ENCODE results near the gene COX6A1.

The COX6A1 gene

DNA sequence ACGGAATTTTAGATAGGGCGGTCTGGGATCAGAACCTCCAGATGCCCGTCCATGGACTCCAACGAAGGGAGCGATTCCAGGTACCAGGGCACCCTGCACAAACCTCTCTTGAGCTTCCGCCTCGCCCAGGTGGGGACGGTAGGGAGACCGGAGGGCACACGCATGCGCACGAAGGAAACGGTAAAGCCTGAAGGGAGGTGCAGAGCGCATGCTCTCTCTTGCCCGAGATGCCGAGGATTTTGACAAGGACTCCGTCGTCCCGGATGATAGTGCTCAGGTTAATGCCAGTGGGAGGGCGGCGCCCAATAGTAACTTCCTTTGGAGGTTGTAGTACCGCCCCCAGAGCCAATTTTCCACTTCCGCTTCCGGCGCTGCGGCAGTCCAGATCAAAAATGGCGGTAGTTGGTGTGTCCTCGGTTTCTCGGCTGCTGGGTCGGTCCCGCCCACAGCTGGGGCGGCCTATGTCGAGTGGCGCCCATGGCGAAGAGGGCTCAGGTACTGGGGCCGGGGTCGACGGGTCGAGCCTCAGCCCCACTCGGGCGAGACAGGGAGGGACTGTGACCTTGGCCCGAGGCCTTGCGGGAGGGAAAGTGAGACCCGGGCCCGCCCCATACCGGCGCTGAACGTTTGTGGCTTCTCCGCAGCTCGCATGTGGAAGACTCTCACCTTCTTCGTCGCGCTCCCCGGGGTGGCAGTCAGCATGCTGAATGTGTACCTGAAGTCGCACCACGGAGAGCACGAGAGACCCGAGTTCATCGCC, at the start of gene COX6A1:
COX6A1 (plus strand) TSS at position 379 of the 760 bp plus-strand sequence; CDS start at position 393, 14 bp downstream.
- H3K4me3 ChIP-seq: peak within 1 kb of the TSS; percentile 76
- H3K27ac ChIP-seq: peak within 1 kb of the TSS; percentile 79
- H3K36me3 ChIP-seq: peaks cover 29% of the 10 kb centered on the region
- no peaks in the 10 kb centered on the region for H3K9me3 ChIP-seq
- peak within 1 kb of the TSS; percentile 92 for H3K4me2 ChIP-seq
- no peaks in the 10 kb centered on the region for H3K27me3 ChIP-seq
- H3K9ac ChIP-seq: peak within 1 kb of the TSS; percentile 87
- peaks cover 39% of the 10 kb centered on the region for H4K20me1 ChIP-seq
- H3K4me1 ChIP-seq: peaks cover 23% of the 10 kb centered on the region
- TF ChIP-seq Cebpa-rat (IDR thresholded peaks at IDR 0.05): no peak

DNA sequence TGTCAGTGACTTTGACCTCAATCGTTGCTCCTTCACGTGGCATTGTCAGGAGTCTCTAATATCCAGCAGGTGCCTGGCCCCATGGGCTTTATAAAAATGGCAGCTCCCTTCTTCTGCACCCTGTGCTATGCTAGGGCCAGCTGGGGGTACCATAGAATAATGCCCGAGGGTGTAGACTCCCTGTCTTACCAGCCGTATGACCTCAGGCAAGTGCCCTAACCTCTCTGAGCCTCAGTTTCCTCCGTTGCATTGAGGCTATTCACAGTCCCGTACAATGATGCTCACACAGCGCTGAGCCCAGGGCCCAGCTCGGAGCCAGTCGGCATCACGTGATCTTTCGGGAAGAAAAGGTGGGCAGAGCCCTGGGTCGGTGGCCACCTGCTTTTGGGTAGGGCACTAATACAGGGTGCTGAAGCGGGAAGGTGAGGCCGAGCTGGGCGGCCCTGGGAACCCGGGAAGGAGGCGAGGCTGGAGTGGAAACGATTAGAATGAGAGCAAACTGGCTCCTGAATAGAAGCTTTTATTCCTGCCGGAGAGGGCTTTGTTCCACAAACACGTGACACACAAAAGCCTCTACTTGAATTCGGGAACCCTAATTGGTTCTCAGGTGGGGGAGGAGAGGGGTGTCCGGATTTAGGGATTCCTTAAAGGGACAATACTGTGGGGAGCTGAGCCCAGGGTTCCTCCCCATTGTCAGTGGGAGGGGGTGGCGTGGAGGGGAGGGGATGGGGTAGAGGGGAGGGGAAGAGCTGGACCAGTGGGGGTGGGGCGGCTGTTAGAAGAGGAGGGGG, 49.0 kb upstream of the COX6A1 start:
- Histone ChIP-seq H4K20me1 (no peaks in the 10 kb centered on the region), H3K36me3 (no peaks in the 10 kb centered on the region), H3K27ac (no peak overlapping the region), H3K27me3 (0 out of 2 replicates have a peak, but pooled peaks cover 4% of the 10 kb centered on the region), H3K4me3 (no peak overlapping the region), H3K4me2 (no peak overlapping the region), H3K9me3 (no peaks in the 10 kb centered on the region), H3K9ac (no peak overlapping the region), H3K4me1 (no peaks in the 10 kb centered on the region)
- TF ChIP-seq Cebpa-rat (IDR thresholded peaks at IDR 0.05): no peak

DNA sequence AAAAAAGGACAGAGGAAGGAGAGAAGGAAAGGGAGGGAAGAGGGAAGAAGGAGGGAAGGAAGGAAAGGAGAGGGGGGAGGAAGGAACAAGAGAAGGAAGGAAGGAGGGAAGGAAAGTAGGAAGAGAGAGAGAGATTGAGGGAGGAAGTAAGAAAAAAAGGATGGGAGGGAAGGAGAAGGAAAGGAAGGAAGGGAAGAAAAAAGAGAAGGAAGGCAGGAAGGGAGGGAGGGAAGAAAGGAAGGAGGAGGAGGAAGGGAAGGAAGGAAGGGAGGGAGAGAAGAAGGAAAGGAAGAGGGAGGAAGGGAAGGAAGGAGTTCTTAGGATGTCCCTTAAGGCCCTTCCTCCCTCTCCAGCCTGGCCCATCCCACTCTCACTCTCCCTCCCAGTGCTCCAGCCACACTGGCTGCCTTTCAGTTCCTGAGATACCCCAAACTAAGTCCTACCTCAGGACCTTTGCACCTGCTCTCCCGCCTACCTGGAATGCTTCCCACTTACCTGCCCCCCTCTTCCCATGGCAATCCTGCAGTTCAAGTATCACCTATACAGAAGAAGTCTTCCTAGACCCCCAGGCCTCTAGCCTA, 47.3 kb upstream of the COX6A1 start:
- Histone ChIP-seq H4K20me1 (no peaks in the 10 kb centered on the region), H3K27ac (no peak overlapping the region), H3K27me3 (0 out of 2 replicates have a peak, but pooled peaks cover 4% of the 10 kb centered on the region), H3K4me3 (no peak overlapping the region), H3K9me3 (no peaks in the 10 kb centered on the region), H3K36me3 (no peaks in the 10 kb centered on the region), H3K4me2 (no peak overlapping the region), H3K9ac (no peak overlapping the region), H3K4me1 (peaks cover 5% of the 10 kb centered on the region; the same call in 1 of the 2 replicates)
- no peak for TF ChIP-seq Cebpa-rat (IDR thresholded peaks at IDR 0.05)

DNA sequence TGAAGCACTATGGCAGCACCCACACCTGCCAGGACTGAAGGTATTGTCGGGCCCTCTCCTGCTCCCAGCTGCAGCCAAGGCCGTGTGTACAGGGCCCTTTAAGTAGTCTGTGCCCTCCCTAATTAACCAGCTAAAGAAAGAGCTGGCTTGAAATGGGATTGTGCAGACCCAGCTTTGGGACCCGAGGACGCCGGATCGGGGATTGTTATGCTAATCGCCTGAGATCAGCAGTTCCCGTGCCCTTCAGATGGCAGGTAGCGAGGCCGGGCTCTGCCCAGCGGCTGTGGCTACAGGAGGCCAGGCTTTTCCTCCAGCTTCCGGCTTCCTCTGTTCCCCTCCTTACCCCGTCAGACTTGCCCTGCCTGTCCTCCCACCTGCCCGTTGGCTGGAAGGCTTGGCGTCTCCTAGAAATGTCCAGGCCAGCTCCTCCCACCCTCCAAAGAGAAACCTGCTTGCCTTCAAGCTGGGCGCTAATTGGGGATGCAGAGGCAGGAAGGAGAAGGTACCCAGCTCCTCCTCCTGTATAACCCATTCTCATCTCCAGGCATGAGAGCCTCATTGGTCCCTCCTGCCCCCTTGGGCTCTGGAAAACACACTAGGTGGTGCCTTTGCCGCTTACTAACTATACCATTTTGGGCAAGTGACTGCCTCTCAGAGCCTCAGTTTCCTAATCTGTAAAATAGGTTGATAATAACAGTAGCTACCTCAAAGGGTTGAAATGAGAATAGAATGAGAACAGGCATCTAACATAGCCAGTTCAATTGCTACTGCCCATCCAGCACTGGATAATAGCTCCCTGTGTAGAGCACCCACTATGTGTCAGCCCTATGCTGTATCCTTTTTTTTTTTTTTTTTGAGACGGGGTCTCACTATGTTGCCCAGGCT, 43.2 kb upstream of the COX6A1 start:
- Histone ChIP-seq H3K27ac (no peak overlapping the region), H3K4me1 (peaks cover 21% of the 10 kb centered on the region), H3K9me3 (no peaks in the 10 kb centered on the region), H3K4me3 (no peak overlapping the region), H3K4me2 (no peak overlapping the region), H3K27me3 (no peaks in the 10 kb centered on the region), H3K36me3 (no peaks in the 10 kb centered on the region), H3K9ac (no peak overlapping the region), H4K20me1 (no peaks in the 10 kb centered on the region)
- TF ChIP-seq Cebpa-rat (IDR thresholded peaks at IDR 0.05): no peak

DNA sequence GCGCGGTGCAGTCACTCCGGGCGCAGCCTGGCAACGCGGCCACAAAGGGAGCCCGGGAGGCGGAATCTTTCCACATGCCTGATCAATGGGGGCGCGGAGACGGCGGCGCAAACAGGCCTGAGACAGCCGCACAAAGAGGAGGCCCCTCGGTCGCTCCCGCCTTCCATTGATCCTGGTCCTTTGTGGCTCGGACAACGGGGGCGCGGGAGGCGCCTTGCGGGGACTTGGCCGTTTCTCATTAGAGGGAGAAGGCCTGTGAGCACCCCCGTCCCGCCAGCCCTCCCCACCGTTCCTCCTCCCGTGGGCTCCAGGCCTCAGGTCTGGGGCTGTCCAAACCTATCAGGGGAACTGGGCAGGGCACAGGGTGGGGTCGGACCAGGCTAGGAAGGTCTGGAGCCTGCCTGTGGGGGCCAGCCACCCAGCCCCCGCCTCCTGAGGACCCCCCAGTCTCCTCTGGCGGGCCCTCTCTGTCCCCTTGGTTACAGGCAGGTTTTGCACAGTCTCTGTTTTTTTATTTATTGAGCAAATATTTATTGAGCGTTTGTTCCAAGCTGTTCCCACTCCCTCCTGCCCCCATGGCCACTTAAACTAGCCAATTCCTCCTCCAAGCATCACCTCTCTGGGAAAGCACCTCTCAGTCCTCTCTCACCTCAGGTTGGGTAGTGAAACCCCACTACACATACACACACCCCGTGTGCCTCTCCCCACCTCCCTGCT, 39.9 kb upstream of the COX6A1 start:
- H3K36me3 ChIP-seq: no peaks in the 10 kb centered on the region
- no peaks in the 10 kb centered on the region for H4K20me1 ChIP-seq
- H3K4me1 ChIP-seq: peaks cover 21% of the 10 kb centered on the region
- peak overlapping the region; percentile 76; the same call in 1 of the 2 replicates for H3K27ac ChIP-seq
- H3K4me3 ChIP-seq: no peak overlapping the region
- peak overlapping the region; percentile 72 for H3K9ac ChIP-seq
- no peaks in the 10 kb centered on the region for H3K27me3 ChIP-seq
- no peaks in the 10 kb centered on the region for H3K9me3 ChIP-seq
- TF ChIP-seq Cebpa-rat (IDR thresholded peaks at IDR 0.05): no peak
- H3K4me2 ChIP-seq: peak overlapping the region; percentile 65

DNA sequence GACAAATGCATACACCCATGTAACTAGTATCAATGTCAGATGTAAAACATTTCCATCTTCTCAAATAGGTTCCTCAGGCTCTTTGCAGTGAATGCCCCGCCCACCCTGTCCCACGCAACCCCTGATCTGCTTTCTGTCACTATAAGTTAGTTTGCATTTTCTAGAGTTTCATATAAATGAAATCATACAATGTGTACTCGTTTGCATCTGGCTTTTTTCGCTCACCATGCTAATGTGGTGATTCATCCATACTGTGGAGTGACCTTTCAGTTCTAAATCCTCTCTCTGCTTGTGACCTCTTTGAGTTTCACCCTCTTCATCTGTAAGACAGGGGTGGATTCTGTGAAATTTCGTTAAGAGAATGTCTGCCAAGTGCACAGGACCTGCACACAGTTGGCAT, 38.4 kb upstream of the COX6A1 start:
- 0 out of 2 replicates have a peak, but pooled peaks cover 5% of the 10 kb centered on the region for H3K9me3 ChIP-seq
- no peaks in the 10 kb centered on the region for H4K20me1 ChIP-seq
- H3K27me3 ChIP-seq: no peaks in the 10 kb centered on the region
- TF ChIP-seq Cebpa-rat (IDR thresholded peaks at IDR 0.05): no peak
- H3K4me2 ChIP-seq: no peak overlapping the region
- H3K4me3 ChIP-seq: no peak overlapping the region
- peaks cover 27% of the 10 kb centered on the region for H3K4me1 ChIP-seq
- H3K36me3 ChIP-seq: no peaks in the 10 kb centered on the region
- H3K27ac ChIP-seq: no peak overlapping the region
- no peak overlapping the region for H3K9ac ChIP-seq

DNA sequence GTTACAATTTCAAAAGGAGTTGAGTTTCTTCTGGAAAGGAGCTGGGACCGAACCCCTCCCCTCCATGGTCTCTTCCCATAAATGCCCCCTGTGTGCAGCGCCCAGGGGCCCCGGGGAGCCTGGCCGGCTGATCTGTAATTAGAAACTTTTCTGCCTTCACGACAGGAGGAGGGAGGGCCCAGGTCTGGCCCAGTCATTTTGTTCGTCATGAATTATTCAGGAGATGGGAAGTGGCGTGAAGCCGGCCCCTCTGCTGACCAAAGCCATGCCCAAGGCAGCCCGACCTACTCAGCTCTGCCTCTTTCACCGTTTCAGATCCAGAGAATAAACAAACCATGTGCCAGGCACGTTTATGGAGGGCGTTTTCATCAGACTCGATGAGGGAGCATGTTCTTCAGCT, 35.7 kb upstream of the COX6A1 start:
- no peak overlapping the region for H3K4me2 ChIP-seq
- no peak overlapping the region for H3K9ac ChIP-seq
- no peak for TF ChIP-seq Cebpa-rat (IDR thresholded peaks at IDR 0.05)
- no peaks in the 10 kb centered on the region for H4K20me1 ChIP-seq
- peaks cover 18% of the 10 kb centered on the region for H3K4me1 ChIP-seq
- H3K36me3 ChIP-seq: no peaks in the 10 kb centered on the region
- H3K9me3 ChIP-seq: 0 out of 2 replicates have a peak, but pooled peaks cover 5% of the 10 kb centered on the region
- no peak overlapping the region for H3K4me3 ChIP-seq
- no peaks in the 10 kb centered on the region for H3K27me3 ChIP-seq
- H3K27ac ChIP-seq: no peak overlapping the region

DNA sequence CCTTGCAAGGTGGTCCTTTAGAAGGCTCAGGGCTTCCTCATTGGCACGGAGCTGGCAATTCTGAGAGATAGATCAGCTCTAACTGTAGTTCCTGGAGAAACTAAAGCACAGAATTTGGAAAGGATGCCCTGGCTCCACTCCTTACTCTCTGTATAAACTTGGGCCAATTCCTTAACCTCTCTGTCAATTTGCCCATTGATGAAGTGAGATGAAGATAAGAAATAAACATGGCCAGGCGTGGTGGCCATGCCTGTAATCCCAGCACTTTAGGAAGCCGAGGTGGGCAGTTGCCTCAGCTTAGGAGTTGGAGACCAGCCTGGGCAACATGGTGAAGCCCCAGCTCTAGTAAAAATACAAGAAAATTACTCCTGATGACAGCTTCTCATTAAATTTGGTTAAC, 34.0 kb upstream of the COX6A1 start:
- 0 out of 2 replicates have a peak, but pooled peaks cover 5% of the 10 kb centered on the region for H3K9me3 ChIP-seq
- no peaks in the 10 kb centered on the region for H3K27me3 ChIP-seq
- H3K4me3 ChIP-seq: no peak overlapping the region
- H3K36me3 ChIP-seq: no peaks in the 10 kb centered on the region
- no peak for TF ChIP-seq Cebpa-rat (IDR thresholded peaks at IDR 0.05)
- H4K20me1 ChIP-seq: no peaks in the 10 kb centered on the region
- no peak overlapping the region for H3K4me2 ChIP-seq
- H3K9ac ChIP-seq: no peak overlapping the region
- peaks cover 6% of the 10 kb centered on the region; the same call in 1 of the 2 replicates for H3K4me1 ChIP-seq
- H3K27ac ChIP-seq: no peak overlapping the region
